MG63 (cell line): Measurements from ENCODE around the gene EPDR1. TPM values are rescaled to one million over a fixed set of nuclear protein-coding genes. Genes with fewer than 3 reads are reported as not detected.
A peak's percentile ranks its signal among the peaks of the same experiment; 100 is the strongest.

Source experiments
- DNase-seq: peaks from one replicate; pipeline ENCODE4 v3.0.0-alpha.2; 2020
- H3K27me3 ChIP-seq: fragments of 250-450 bp; sonication (Bioruptor Pico); 2 replicates; pipeline ENCODE4 v1.5.1; 2020; ENCODE audit warnings: mild to moderate bottlenecking, moderate library complexity
- H3K36me3 ChIP-seq: fragments of 250-450 bp; sonication (Bioruptor Pico); 2 replicates; pipeline ENCODE4 v1.5.1; 2020; ENCODE audit warnings: mild to moderate bottlenecking, moderate library complexity
- H3K4me3 ChIP-seq: fragments of 250-450 bp; sonication (Bioruptor Pico); 2 replicates; pipeline ENCODE4 v1.5.1; 2020; ENCODE audit warnings: mild to moderate bottlenecking, moderate library complexity
- H3K9me3 ChIP-seq: fragments of 250-450 bp; sonication (Bioruptor Pico); 2 replicates; pipeline ENCODE4 v1.5.1; 2020; ENCODE audit warnings: mild to moderate bottlenecking, moderate library complexity
- total RNA-seq: library from RNA; depleted of rRNA; stranded (reverse); fragments of >200 nt; shearing (Covaris generic); gene quantifications from 2 replicates; pipeline ENCODE4 v1.2.3, GENCODE V29; 2014; ENCODE audit warnings: low replicate concordance

EPDR1 gene
- total RNA-seq, 1 experiment from 2014 or later = 18.7 TPM

- H3K36me3 ChIP-seq = no peaks in the 10 kb centered on the region; the same call in 1 of the 2 replicates
- DNase-seq = no peak
- 0 out of 2 replicates have a peak, but pooled peaks cover 3% of the 10 kb centered on the region for H3K27me3 ChIP-seq
- peak overlapping the region; percentile 52 for H3K4me3 ChIP-seq
- H3K9me3 ChIP-seq = peaks cover 10% of the 10 kb centered on the region
These were observed 1.4 kb downstream of the EPDR1 start for GRCh38 chr7:37921876-37922275.

DNA sequence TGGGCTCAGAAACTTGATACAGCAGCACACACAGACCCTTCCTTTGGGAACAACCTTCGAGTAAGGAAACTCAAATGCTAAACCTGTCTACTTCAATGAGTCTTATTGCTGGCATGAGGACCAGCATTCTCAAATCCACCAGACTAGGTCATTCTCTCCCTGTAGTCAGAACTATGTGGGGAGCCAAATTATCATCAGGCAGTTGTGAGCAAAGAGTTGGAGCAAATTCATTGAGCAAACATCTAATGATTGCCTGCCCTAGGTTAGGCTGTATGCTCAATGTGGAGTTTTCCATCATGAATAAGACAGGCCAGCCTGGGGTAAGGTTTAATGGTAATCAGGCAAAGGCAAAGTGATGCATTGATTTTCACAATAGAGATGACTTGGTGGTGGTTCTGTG, 3.6 kb downstream of the EPDR1 start:
- no peak for DNase-seq

GRCh38 chr7:37924491-37925041, 4.1 kb downstream of the EPDR1 start:
- Histone ChIP-seq H3K4me3 (no peak overlapping the region), H3K36me3 (no peaks in the 10 kb centered on the region; the same call in 1 of the 2 replicates), H3K9me3 (peaks cover 10% of the 10 kb centered on the region), H3K27me3 (no peaks in the 10 kb centered on the region)
- DNase-seq = peak; percentile 9

More for the DNA sequence above, 3.6 kb downstream of the EPDR1 start:
- Histone ChIP-seq H3K36me3 (no peaks in the 10 kb centered on the region; the same call in 1 of the 2 replicates), H3K9me3 (peaks cover 10% of the 10 kb centered on the region), H3K27me3 (no peaks in the 10 kb centered on the region), H3K4me3 (no peak overlapping the region)

DNA sequence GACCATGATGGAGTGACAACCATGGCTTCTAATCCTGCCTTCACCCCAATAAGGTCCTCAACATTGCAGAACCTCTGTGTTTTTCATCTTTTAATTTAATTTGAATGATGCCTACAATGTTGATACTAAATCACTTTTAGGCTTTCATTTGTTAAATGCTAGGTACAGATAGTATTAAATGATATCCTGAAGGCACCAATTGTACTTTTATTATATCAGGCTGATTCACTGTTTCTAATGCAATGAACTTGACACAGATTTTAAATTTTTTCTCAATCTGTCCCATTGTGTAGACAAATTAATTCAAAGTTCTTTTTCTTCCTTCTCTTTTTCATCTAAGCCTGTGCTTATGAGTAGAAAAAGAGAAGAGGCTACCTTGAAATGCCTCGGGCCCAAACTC, 5.2 kb downstream of the EPDR1 start:
- H3K27me3 ChIP-seq = no peaks in the 10 kb centered on the region
- no peak for DNase-seq
- H3K36me3 ChIP-seq = no peaks in the 10 kb centered on the region; the same call in 1 of the 2 replicates
- H3K4me3 ChIP-seq = no peak overlapping the region
- H3K9me3 ChIP-seq = peaks cover 10% of the 10 kb centered on the region

DNA sequence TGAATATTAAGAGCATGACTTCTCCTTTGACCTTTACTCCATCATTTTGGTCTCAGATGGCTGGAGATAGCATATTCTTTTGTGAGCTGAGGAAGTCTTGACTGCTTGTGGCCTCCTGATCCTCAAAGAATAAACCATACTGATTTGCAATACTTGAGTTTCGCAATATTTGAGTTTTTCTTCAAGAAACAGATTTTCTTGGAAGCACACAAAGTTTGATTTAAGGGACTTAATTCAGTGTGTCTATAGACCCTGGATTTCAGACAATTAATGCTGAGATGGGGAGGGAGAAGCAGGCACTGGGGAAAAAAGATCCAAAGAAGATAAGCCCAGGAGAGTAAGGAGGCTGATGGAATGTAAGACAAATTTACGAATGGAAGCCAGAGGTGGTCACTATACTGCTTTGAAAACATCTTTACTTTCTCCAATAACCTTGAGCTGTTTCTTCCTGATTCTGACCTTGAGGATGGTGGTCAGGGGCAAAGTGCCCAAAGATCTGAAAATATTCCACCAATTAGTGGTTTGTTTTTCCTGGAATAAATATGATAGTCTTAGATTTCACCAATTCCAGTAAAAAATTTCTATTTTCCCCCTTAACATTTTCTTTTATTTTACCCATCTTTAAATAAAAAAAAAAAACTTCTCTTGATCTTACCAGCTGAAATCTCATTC, 7.5 kb downstream of the EPDR1 start:
- no peaks in the 10 kb centered on the region for H3K27me3 ChIP-seq
- no peak for DNase-seq
- H3K36me3 ChIP-seq = no peaks in the 10 kb centered on the region; the same call in 1 of the 2 replicates
- H3K9me3 ChIP-seq = peaks cover 10% of the 10 kb centered on the region
- no peak overlapping the region for H3K4me3 ChIP-seq

- Histone ChIP-seq H3K9me3 (peaks cover 10% of the 10 kb centered on the region), H3K27me3 (no peaks in the 10 kb centered on the region), H3K4me3 (no peak overlapping the region), H3K36me3 (no peaks in the 10 kb centered on the region; the same call in 1 of the 2 replicates)
- no peak for DNase-seq
These were observed 8.4 kb downstream of the EPDR1 start for GRCh38 chr7:37928878-37929277.

GRCh38 chr7:37930226-37930948, 9.9 kb downstream of the EPDR1 start:
- H3K4me3 ChIP-seq = no peak overlapping the region
- DNase-seq = no peak

DNA sequence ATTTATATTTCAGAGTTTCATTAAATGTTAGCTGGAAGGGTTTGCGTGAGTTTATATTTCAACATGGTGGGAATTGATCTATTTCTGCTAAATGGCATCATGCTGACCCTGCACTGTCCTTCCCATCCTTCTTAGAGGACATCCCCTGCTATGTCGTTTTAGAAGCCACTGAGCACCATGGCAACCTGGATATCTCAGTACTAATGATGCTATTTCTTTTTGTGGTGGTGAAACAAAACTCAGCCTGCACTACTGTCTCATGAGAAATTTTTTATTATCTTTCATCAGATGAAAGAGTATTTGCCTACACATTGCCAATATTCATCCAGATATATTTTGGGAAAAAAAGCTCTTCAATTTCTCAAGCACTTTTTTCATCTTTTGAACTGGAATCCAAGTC, 12.1 kb downstream of the EPDR1 start:
- H3K27me3 ChIP-seq = no peaks in the 10 kb centered on the region
- DNase-seq = no peak
- no peak overlapping the region for H3K4me3 ChIP-seq
- peaks cover 10% of the 10 kb centered on the region for H3K9me3 ChIP-seq
- H3K36me3 ChIP-seq = no peaks in the 10 kb centered on the region

More at GRCh38 chr7:37930226-37930948, 9.9 kb downstream of the EPDR1 start:
- Histone ChIP-seq H3K36me3 (no peaks in the 10 kb centered on the region; the same call in 1 of the 2 replicates), H3K27me3 (no peaks in the 10 kb centered on the region), H3K9me3 (peaks cover 11% of the 10 kb centered on the region)

GRCh38 chr7:37933018-37933566, 12.7 kb downstream of the EPDR1 start:
- no peaks in the 10 kb centered on the region for H3K36me3 ChIP-seq
- H3K4me3 ChIP-seq = no peak overlapping the region
- no peaks in the 10 kb centered on the region for H3K27me3 ChIP-seq
- DNase-seq = no peak
- peaks cover 10% of the 10 kb centered on the region for H3K9me3 ChIP-seq

- DNase-seq = peak; percentile 65
- Histone ChIP-seq H3K27me3 (no peaks in the 10 kb centered on the region), H3K4me3 (no peak overlapping the region)
These were observed 22.6 kb downstream of the EPDR1 start for GRCh38 chr7:37942934-37943610.

GRCh38 chr7:37943905-37944736, 23.7 kb downstream of the EPDR1 start:
- Histone ChIP-seq H3K9me3 (no peaks in the 10 kb centered on the region), H3K36me3 (no peaks in the 10 kb centered on the region), H3K27me3 (no peaks in the 10 kb centered on the region), H3K4me3 (no peak overlapping the region)
- no peak for DNase-seq

More at GRCh38 chr7:37942934-37943610, 22.6 kb downstream of the EPDR1 start:
- Histone ChIP-seq H3K36me3 (no peaks in the 10 kb centered on the region), H3K9me3 (no peaks in the 10 kb centered on the region)

- H3K4me3 ChIP-seq = no peak overlapping the region
- no peaks in the 10 kb centered on the region for H3K36me3 ChIP-seq
- no peaks in the 10 kb centered on the region for H3K9me3 ChIP-seq
- DNase-seq = no peak
- H3K27me3 ChIP-seq = no peaks in the 10 kb centered on the region
These were observed 24.3 kb downstream of the EPDR1 start for GRCh38 chr7:37944737-37945054.

DNA sequence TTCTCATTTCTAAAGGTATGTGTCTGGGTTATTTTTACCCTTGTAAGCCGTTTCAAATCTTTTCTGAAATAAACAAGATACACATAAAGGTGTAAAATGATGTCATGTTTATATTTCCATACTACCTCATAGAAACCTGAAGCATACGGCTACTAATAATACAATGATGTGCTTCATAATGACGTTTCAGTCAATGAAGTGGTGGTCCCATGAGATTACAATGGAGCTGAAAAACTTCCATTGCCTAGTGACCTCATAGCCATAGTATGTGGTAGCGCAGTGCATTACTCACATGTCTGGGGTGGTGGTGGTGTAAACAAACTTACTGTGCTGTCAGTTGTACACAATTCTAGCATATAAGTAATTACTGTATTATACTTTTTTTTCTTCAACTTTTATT, 24.9 kb downstream of the EPDR1 start:
- DNase-seq = peak; percentile 7
- Histone ChIP-seq H3K4me3 (no peak overlapping the region), H3K9me3 (no peaks in the 10 kb centered on the region), H3K27me3 (no peaks in the 10 kb centered on the region), H3K36me3 (no peaks in the 10 kb centered on the region)

- Histone ChIP-seq H3K4me3 (no peak overlapping the region), H3K27me3 (no peaks in the 10 kb centered on the region), H3K36me3 (no peaks in the 10 kb centered on the region), H3K9me3 (no peaks in the 10 kb centered on the region)
- no peak for DNase-seq
These were observed 26.9 kb downstream of the EPDR1 start for GRCh38 chr7:37947138-37947940.

- DNase-seq = no peak
- no peaks in the 10 kb centered on the region for H3K36me3 ChIP-seq
- H3K9me3 ChIP-seq = no peaks in the 10 kb centered on the region
- H3K4me3 ChIP-seq = no peak overlapping the region
- no peaks in the 10 kb centered on the region for H3K27me3 ChIP-seq
These were observed 27.4 kb downstream of the EPDR1 start for GRCh38 chr7:37947941-37948210.

- no peak for DNase-seq
- Histone ChIP-seq H3K4me3 (no peak overlapping the region), H3K27me3 (no peaks in the 10 kb centered on the region), H3K9me3 (no peaks in the 10 kb centered on the region), H3K36me3 (no peaks in the 10 kb centered on the region)
These were observed 31.8 kb downstream of the EPDR1 start for GRCh38 chr7:37952240-37952639.
